HG03025 (cell line): ENCODE data around the gene FKBP11.

Experiments used
- ATAC-seq: cut with Tn5 transposase; IDR thresholded peaks from one replicate; pipeline ENCODE4 v1.9.1; 2021; ENCODE audit warnings: mild to moderate bottlenecking, moderate library complexity; ENCODE audit not compliant: unreplicated experiment, low FRiP score

The FKBP11 gene

DNA sequence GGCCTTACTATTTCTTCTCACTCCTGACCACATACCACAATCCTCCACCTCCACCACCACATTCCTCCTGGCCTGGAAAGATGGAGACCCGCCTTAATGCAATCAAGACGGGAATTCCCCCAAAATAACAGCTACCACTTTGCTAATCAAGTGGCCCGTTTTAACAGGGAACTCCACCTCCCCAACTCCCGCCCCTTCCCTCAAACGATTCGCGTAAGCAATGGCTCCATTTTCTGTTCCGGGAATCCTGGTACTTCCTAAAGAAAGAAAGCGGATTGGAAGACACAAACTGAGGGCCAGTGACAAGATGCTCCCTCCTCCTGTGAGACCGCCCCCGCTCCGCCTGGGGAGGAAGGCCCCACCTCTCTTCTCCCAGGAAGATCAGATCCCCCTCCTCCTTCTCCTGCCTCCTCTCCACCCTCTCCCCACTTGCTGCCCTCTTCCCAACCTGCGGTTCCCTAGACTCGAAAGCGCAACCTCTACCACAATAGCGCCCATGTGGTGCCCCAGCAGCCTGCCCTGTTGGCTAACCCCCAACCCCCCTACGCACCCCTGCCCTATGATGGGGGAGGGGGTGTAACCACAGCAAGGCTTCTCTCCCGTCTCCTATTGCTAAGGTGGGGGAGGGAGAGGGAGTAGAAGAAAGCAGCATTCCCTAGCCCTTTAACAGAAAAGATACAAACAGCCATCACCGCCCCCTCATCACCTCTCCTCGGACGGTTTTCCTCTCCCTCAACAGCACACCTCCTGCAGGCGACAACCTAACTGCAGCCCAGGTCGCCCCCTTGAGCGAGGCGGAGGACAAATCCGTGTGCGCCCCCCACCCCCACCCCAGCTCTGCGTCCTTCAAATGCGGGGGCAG lies 31.2 kb upstream of the FKBP11 start:
- no peak for ATAC-seq

DNA sequence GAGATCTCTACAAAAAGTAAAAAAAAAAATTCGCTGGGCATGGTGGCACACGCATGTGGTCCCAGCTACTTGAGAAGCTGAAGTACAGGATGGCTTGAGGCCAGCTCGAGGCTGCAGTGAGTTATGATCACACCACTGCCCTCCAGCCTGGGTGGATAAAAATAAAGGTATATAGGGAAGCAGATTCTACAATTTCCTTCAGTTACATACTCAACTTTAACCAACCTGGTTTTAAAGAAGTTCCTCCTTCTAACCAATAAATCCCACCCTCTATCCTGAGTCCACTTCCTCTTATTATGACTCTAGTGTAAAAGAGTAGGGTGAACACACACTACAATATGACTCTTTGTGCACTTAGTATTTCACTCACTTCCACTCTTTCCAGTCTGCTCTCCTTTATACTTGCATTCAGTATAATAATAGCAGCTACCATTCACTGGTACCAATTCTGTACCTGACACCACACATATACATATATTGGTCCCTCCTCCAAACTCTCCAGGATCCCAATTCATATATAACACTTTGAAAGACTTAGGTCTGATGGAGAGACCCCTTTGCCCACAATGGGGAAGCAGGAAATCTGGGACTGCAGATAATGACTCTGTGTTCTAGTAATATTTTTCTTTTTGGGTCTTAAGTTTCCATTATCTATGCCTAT lies 29.7 kb upstream of the FKBP11 start:
- no peak for ATAC-seq

DNA sequence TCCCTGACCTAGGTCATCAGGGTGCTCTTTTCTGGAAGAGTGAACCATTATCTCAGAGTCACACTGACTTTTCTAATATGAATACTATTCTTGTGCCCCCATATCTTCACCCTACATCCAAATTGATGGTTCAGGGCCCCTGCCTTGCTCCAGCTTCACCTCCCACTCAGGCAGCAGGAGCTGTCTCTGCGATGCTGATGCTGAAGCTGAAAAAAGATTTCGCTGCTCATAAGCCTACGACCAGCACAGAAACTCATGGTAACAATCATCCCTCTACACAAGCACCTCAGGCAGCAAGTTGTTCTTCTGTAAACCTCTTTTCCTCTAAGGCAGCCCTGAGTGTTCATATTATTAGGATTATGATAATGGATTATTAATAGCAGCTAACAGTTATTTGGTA lies 28.8 kb upstream of the FKBP11 start:
- no peak for ATAC-seq

DNA sequence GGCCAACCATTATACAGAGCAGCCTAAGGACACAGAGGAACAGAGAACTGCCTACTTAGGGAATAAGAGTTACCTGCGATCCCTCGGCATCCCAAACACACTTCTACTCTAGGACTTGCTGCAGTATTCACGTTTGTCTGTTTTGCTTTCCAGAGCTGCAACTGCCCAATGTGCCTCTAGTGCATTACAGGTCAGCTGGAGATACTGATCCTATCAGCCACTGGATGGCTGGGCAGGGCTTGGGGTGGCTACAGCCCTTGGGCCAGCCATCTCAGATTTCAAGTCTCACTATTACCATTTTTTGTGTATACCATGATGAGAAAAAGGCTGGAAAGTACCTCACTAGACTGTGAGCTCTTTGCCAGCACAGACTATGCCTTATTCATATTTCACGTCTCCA lies 27.4 kb upstream of the FKBP11 start:
- no peak for ATAC-seq

DNA sequence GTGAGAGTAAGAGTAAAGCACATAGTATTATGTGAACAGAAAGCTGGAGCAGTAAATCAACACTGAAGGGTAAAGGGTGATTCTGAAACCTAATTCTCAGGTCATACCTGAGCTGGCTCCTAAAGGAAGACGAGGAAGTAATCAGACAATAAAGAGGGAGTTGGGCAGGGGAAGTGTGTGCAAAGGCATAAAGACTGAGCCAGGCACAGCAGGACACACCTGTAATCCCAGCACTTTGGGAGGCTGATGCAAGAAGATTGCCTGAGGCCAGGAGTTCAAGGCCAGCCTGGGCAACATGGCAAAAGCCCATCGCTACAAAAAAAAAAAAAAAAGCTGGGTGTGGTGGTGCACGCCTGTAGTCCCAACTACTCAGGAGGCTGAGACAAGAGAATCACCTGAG lies 22.4 kb upstream of the FKBP11 start:
- no peak for ATAC-seq

DNA sequence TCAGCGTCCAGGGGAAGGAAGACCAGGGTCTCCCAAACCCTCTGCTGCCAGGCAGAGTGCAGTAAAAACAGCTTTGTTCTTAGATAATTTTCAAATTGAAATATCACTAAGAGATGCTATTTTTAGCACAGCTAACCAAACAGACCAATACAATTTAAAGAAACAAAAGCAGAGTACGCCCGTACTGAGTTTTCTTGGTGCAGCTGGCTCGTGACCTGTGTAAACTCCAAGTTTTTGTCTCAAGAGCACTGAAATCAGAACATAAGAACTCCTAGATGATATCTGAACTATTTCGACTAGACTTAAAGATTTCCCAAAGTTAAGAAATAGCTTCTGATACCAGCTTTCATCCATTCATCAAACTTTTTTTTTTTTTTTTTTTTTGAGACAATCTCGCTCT lies 21.7 kb upstream of the FKBP11 start:
- no peak for ATAC-seq

DNA sequence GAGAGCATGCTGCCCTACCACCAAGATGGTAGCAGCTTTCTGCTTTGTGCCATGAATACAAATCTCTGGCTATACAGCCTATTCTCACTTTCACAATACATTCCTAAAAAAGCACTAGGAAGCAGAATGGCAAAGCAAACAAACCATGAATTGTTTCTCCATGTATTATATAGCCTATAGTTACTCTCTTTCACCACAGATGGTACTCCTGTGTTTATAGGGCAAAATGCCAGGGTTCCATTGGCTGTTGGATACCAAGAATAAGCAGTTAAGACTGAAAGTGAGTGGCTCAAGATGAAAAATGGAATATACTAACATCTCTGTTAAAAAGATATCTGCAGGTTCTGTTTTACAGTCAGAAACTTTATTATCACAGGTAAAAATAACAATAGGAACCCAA lies 20.9 kb upstream of the FKBP11 start:
- ATAC-seq: no peak

DNA sequence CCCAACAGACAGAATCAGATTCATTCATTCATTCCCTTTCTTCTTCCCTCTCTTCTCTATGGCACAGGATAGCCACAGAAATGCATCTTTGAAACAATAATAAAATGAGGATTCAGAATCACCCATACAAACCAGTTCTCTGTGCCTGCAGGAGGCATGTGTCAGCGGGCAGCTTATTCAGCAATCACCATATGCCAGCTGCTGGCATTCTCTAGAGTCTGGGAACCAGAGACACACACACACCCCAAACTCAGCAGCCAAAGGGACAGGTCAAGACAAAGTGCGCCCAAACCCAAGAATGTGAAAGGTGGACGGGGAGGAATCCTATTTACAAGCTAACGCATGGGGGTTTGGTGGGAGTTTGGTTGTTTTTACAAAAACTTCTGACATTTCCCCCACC lies 17.9 kb upstream of the FKBP11 start:
- no peak for ATAC-seq

DNA sequence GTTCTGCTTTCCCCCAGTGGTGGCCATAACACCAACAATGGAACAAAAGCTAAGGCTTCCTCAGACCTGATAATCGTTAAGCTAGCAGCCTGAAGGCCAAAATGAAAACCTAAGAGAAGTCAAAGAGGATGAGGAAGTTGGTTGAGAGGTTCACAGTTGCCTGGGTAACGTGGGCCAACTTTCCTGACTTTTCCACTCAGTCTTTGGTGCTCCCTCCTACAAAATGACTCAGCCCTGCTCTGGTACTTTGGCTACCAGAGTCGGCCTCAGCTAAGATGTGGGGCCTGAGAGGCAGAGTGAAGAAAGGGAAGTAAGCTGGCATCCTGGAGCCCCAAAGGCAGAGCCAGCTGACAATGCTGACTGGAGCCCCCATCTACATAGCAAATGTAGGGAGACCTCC lies 14.9 kb upstream of the FKBP11 start:
- no peak for ATAC-seq

DNA sequence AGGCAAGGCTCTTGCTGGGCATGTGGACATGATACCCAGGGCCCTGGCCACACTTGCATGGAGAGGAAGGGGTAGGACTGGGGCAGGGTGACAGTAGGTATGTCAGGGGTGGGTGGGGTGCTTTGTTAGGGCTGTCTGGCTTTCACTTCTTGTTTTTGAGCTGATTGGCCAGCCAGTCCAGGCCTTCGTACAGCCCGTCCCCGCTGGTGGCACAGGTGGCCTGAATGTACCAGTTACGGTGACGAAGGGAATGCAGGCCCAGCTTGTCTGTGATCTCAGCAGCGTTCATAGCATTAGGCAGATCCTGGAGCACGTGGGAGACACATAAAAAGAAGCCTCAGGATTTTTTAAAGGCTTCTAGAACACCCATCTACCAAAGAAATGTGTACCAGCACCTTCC lies 13.5 kb upstream of the FKBP11 start:
- ATAC-seq: no peak

DNA sequence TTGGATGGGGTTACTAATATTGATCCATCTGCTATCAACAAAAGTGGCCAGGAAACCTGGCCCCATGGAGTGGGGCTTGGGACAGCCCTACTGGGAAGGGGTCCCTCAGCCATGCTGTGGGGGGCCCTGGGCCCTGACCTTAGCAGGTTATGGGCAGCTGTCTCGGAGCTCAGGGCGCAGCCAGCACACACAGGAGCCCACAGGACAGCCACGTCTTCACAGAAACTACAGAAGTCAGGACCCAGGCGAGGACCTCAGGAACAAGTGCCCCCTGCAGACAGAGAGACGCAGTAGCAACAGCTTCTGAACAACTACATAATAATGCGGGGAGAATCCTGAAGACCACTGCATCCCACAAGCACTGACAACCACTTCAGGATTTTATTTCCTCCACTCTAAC lies 11.9 kb upstream of the FKBP11 start:
- no peak for ATAC-seq

DNA sequence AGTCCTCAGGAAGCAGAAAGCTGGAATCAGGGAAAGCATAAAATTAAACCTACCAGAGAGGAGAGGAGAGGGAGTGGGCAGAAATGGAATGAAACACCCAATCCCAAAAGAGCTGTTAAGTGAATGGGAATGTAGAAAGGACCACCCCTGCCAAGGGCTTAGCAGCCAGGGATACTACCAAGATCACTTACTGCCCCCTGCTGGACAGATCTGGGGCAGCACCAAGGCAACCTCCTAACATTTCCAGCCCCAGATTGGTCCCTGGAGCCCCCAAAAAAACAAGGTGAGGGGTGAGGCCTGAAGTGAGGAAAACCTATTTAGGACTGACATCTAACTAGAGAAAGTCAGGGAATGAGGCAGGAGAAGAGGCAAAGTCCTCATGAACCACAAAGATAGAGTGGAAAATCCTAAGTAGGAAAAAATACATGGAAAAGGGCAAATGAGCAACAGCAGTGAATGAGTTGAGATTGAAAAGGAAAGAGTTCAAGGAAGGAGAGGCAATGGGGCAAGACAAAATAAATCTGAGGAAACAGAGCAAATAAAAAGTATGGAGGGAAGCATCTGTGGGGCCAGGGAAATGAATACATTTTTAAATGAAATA lies 11.2 kb upstream of the FKBP11 start:
- ATAC-seq: no peak

DNA sequence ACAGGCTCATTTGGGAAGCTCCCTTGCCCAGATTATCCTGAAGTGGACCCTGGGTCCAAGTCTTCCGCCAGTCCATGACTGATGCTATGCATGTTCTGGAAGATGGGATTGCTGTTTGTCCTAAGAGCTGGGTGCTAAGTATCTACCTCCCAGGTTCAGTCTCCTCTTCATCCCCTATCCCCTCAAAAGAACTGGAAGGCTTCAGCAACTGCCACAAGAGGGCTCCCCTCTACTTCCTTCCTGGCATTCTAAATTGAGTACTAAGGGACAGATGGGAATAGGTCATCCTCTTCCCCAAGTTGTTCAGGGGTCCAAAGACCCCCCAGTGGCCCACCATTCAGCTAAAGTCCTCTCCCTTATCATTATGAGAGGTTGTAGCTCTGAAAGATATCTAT lies 9.0 kb upstream of the FKBP11 start:
- no peak for ATAC-seq

DNA sequence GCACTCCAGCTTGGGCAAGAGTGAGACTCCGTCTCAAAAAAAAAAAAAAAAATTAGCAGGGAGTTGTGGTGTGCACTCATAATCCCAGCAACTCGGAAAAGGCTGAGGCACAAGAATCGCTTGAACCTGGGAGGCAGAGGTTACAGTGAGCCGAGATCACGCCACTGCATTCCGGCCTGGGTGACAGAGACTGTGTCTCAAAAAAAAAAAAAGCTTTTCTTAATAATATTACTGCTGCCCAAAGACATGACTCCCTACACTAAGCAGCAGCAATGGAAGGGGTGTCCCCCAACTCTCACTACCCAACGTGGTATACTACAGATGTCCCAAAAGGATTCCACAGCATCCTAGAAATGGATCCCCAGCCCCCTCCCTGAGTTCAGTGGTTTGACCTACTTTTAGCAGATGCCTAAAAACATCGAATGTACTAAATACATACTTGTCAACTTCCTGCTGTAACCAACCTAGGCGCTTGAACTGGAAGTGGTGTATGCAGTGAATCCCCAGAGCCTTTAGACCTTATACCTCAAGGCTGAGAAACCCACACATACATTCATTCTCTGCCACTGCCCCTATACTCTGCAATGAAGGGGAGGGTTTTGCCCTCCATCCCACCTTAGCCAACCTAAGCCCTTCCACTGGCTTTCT lies 8.5 kb upstream of the FKBP11 start:
- no peak for ATAC-seq

DNA sequence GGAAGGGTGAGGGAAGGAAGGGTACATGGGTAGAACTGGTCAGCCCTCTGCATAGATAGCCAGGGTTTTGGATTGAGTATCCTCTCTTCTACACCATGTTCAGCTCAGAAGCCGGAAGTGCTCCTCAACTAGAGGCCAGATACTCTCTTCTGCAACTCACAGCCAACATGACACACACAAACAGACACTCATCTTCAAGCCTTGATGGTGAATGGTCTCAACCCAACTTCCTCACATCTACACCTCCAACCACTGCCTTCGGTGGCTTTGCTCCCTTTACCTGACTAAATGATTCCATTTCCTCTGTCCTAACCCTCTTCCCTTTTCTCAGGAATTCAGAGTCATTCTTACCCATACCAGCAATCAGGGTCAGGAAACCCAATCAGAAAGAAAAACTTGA lies 7.6 kb upstream of the FKBP11 start:
- ATAC-seq: no peak

DNA sequence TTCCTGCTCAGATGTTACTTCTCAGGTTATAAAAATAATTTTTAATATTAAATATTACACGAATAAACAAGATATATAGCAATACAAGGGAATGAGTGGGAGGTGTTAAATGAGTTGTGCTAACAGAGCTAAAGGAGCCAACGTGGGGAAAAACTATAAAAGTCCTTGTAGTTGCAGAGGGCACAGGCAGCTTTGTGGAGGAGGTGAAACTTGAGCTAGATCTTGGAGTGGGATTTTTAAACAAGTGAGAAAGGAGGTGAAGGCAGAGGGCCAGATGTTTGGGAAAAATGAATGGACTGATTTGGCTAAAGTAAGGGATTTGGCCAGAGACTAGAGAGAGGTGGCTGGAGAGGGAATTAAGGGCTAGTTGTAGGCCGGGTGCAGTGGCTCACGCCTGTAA lies 5.2 kb upstream of the FKBP11 start:
- no peak for ATAC-seq

DNA sequence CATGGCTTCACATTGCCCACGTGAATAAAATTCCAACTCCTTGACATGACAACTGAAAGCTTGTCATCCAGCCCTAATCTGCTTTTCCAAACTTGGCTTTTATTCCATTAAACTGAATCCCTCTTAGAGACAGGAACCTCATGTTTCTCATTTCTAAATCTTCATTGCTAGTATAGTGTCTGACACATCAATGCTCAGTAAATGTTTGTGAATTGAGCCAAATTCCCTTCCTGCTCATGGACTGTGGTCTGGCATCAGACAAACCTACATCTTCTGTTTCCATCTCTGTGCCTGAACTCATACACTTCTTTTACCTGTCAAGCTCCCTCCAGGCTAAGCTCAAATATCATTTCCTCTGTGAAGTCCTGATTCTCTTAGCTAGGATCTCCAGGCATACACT lies 4.3 kb upstream of the FKBP11 start:
- ATAC-seq: no peak

DNA sequence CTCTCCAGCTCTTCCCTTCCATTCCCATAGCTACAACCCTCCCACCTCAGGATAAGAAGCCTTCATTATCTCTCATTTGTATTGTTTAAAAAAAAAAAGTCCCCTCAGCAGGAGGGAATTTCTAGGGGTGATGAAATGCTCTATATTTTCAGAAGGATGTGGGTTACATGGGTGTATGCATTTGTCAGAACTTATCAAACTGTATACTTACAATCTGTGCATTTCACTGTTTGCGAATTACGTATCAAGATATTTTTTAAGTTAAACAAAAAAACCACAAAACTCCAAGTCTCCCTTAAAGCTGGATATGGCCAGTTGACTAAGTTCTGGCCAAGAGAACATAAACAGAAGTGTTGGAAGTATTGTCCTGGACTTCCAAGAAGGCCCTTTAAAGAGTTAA lies 2.0 kb upstream of the FKBP11 start:
- no peak for ATAC-seq

DNA sequence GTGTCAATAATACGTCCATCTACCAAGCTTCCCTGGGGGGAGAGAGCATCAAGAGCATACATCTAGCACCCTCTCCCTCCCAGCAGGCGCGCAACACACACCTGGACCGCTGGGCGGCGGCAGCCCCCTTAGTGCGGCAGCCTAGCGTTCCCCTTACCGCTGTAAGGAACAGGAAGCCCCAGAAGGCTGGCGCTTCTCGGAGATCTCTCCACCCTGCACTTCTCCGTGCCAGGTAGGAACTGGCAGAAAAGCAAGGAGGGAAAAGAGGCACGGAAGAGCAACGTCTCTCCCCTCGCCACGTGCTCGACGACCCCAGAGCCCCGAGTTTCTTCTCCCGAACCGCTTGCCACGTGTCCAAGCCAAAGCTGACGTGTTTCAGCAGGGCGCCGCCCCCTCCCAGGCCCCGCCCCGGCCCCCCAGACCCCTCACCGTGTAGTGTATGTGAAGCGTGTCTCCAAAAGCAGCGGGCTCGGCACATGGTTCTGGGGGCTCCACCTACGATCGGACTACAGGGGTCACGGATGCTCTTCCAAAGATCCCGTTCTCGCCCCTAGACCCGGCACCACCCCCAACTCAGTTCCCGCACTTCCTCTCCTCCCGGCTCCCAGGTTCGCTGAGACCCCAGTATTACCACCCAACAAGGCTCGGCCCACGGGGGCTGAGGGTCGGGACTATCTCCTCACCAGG lies 532 bp downstream of the FKBP11 start:
- no peak for ATAC-seq

DNA sequence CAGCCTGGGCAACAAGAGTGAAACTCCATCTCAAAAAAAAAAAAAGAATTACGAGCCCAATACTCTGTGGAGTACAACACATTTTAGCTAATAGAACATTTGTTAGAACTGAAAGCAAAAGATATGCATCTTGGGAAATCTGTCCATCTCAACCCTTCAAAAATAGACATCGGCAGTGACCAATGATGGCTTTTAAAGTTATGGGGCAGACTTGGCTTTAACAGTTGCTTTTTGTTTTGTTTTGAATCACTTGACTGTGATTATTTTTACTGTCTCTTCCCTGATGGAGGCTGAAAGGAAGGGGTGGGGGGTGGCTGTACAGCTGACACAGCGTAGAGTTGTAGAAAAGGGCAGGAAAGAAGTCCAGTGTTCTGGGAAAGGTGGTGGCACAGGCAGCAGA lies 2.2 kb downstream of the FKBP11 start:
- no peak for ATAC-seq
